ENCODE results near the gene TAL1. TPM values are rescaled to one million over a fixed set of nuclear protein-coding genes. Genes with fewer than 3 reads are reported as not detected.

TAL1 gene
- total RNA-seq, 4 donors from 2014 or later = 3.0 to 4.2 (median 3.6) TPM

DNA sequence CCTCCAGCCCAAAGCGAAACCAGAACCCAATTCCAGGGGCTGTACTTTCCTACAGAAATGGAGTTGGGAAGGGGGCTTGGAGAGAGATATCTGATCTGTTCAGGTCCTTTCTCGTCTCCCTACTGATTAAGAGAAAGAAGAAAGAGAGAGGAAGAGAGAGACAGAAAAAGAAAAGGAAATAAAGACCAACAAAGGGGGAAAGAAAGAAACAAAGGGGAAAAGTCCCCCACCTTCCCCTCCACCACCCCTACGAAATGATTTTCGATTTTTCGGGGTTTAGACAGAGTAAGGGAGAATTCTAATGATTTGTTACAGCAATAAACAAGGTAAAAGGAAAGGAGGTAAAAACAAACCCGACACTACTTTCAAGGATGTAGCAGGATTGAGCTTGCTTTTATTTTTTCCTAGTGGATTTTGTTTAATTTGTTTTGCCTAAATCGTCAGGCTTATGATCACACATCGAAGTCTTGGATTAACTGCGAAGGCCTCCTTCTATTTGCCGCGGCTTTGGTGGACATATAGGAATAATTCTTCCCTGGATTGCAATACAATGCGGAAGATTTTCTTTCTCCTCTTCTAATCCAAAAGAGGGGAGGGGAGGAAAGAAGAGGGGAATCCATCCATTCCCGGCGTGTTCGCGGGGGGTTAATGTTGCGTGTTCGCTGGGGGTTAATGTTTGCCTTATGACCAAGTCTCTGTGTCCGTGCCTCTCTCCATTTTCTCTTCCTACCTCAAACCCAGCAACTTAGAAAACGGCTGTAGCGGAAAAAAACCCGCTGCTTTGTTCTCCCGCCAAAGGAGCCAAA, 1.9 kb downstream of the TAL1 start:
- Histone ChIP-seq H3K36me3 (no peaks in the 10 kb centered on the region), H3K27ac (peak overlapping the region in 3 of 4 donors; percentile 64 to 77 (median 73)), H3K4me1 (peaks cover 0 to 59% (median 26%) of the 10 kb centered on the region in 3 donors), H3K4me3 (peak overlapping the region; percentile 8 to 49), H3K27me3 (peaks cover 100% of the 10 kb centered on the region), H3K9me3 (no peaks in the 10 kb centered on the region)
- ATAC-seq = no peak
- 13 to 15% methylated on average over 18 to 21 of the region's 23 CpGs for WGBS, 2 donors (ENCODE audit: low coverage in 1 of 2)
- TF ChIP-seq POLR2AphosphoS5 (IDR thresholded peaks at IDR 0.05) (no peak), EP300 (IDR thresholded peaks at IDR 0.05) (no peak), CTCF (IDR thresholded peaks at IDR 0.05) (no peak), POLR2A (IDR thresholded peaks at IDR 0.05) (no peak)

GRCh38 chr1:47229031-47229885, 2.8 kb downstream of the TAL1 start:
- Histone ChIP-seq H3K36me3 (no peaks in the 10 kb centered on the region), H3K4me1 (peaks cover 0 to 62% (median 33%) of the 10 kb centered on the region in 3 donors), H3K4me3 (peak overlapping the region in 1 of 2 donors; percentile 49), H3K27me3 (peaks cover 100% of the 10 kb centered on the region), H3K27ac (peak overlapping the region in 3 of 4 donors; percentile 64 to 77 (median 73)), H3K9me3 (no peaks in the 10 kb centered on the region)
- 11 to 23% methylated on average over 8 of the region's 35 CpGs for WGBS, 2 donors (ENCODE audit: low coverage in 1 of 2)
- no peak for TF ChIP-seq EP300 (IDR thresholded peaks at IDR 0.05)
- no peak for TF ChIP-seq POLR2A (IDR thresholded peaks at IDR 0.05)
- TF ChIP-seq POLR2AphosphoS5 (IDR thresholded peaks at IDR 0.05) = no peak
- TF ChIP-seq CTCF (IDR thresholded peaks at IDR 0.05) = no peak
- peak; percentile 6 for ATAC-seq

GRCh38 chr1:47228644-47229030, 3.4 kb downstream of the TAL1 start:
- TF ChIP-seq CTCF (IDR thresholded peaks at IDR 0.05) (no peak), POLR2AphosphoS5 (IDR thresholded peaks at IDR 0.05) (no peak), EP300 (IDR thresholded peaks at IDR 0.05) (no peak)
- H3K4me1 ChIP-seq = peaks cover 0 to 64% (median 33%) of the 10 kb centered on the region in 3 donors
- H3K36me3 ChIP-seq = no peaks in the 10 kb centered on the region
- peaks cover 100% of the 10 kb centered on the region for H3K27me3 ChIP-seq
- H3K27ac ChIP-seq = peak overlapping the region in 3 of 4 donors; percentile 64 to 77 (median 73)
- peak; percentile 48 for ATAC-seq
- peak overlapping the region in 1 of 2 donors; percentile 49 for H3K4me3 ChIP-seq
- WGBS, 2 donors (ENCODE audit: low coverage in 1 of 2) = 21 to 63% methylated on average over 4 to 5 of the region's 12 CpGs
- H3K9me3 ChIP-seq = no peaks in the 10 kb centered on the region

DNA sequence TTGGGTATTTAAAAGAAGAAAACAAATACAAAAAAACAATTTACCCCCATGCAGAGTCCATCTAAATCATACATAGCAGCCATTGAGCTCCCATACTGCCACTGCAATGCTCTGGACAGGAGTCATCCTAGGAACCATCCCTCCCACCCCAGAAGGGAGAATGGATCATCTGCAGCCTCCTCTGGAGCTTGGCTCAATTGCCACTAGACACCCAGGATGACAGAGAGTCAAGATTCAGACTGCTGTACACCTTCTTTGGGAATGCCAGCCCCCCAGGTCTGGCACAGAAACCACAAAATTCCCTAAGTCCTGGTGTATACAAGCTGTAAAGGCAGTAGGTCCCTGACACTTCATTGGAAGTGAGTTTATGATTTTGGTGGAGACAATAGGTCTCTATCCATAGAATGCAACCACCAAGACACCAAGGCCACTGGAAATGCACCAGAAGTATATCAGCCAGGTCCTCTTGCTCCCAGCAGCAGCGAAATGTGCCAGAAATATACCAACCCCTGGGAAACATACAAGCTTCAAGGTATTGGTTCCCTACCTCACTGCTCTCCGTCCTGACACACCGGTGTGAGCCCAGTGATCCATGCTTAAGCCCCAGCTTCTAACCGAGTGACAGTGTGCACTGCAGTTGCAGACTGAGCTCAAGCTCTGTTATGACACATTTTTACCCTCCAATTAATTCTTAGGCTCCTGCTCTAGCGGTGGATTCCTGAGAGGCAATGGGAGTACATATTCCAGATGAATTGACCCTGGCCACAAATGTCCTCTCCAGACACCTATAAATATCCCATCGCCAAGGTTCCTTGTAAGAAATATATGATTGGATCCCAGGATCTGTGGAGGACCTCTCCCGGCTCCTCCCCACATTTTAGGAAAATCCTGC, 4.4 kb downstream of the TAL1 start:
- no peak overlapping the region for H3K27ac ChIP-seq
- ATAC-seq = no peak
- peak overlapping the region in 1 of 2 donors; percentile 49 for H3K4me3 ChIP-seq
- 25 to 62% methylated on average over 6 to 7 of the region's 7 CpGs for WGBS, 2 donors (ENCODE audit: low coverage in 1 of 2)
- peaks cover 100% of the 10 kb centered on the region for H3K27me3 ChIP-seq
- TF ChIP-seq EP300 (IDR thresholded peaks at IDR 0.05) (no peak), POLR2AphosphoS5 (IDR thresholded peaks at IDR 0.05) (no peak), CTCF (IDR thresholded peaks at IDR 0.05) (no peak), POLR2A (IDR thresholded peaks at IDR 0.05) (no peak)
- H3K4me1 ChIP-seq = peaks cover 0 to 64% (median 33%) of the 10 kb centered on the region in 3 donors
- no peaks in the 10 kb centered on the region for H3K36me3 ChIP-seq
- H3K9me3 ChIP-seq = no peaks in the 10 kb centered on the region

All from gastroesophageal sphincter (tissue), 4 donors.